GM12801 (cell line): Measurements from ENCODE around the gene ACE.

Source experiments
- CTCF ChIP-seq: IDR thresholded peaks from one replicate; pipeline ENCODE4 v1.5.1; 2011; ENCODE audit warnings: control low read depth; ENCODE audit not compliant: insufficient read length; ENCODE audit errors: extremely low read depth

ACE gene

GRCh38 chr17:63476854-63477479, at the start of gene ACE:
Gene ACE (plus strand): TSS chr17:63477061. CDS start chr17:63477095, 34 bp downstream.
- no peak for TF ChIP-seq CTCF

GRCh38 chr17:63429766-63430165, 47.1 kb upstream of the ACE start:
- TF ChIP-seq CTCF, result no peak

GRCh38 chr17:63430223-63430622, 46.6 kb upstream of the ACE start:
- no peak for TF ChIP-seq CTCF

GRCh38 chr17:63431618-63431938, 45.3 kb upstream of the ACE start:
- TF ChIP-seq CTCF, result no peak

GRCh38 chr17:63431939-63432804, 44.7 kb upstream of the ACE start:
- TF ChIP-seq CTCF, result no peak

- TF ChIP-seq CTCF, result no peak
Observed at GRCh38 chr17:63433746-63434591, 42.9 kb upstream of the ACE start.

GRCh38 chr17:63434951-63435571, 41.8 kb upstream of the ACE start:
- no peak for TF ChIP-seq CTCF
